ENCODE results near the gene FGF14. TPM values are rescaled to one million over a fixed set of nuclear protein-coding genes. Genes with fewer than 3 reads are reported as not detected.

Gene FGF14
- total RNA-seq, 2 experiments from 2014 or later = not detected

DNA sequence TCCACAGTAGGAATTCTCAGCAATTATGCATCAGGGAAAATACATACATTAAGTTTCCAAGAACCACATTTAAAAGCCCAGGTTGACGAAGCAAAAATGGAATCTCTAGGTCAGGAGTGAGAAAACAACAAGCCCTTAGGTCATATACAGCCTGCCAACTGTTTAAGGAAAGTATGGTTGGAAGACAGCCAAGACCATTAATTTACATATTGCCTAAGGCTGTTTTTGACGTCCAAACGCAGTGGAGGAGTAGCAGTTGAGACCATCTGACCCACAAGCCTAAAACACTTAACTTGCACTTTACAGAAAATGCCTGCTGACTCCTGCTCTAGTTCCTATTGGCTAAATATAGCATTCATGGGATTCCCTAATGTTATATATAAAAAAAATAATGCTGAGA, 650.4 kb downstream of the FGF14 start:
- H4K20me1 ChIP-seq (ENCODE audit: insufficient read depth, low read length) = no peaks in the 10 kb centered on the region
- DNase-seq (ENCODE audit: low spot score) = no peak
- H2AFZ ChIP-seq (ENCODE audit: low read length) = no peak overlapping the region
- no peaks in the 10 kb centered on the region for H3K36me3 ChIP-seq (ENCODE audit: insufficient read depth, low read length)
- no peaks in the 10 kb centered on the region for H3K9me2 ChIP-seq (ENCODE audit: insufficient read depth, low read length)
- intact Hi-C loops (cut with micrococcal nuclease; ENCODE audit: unreplicated experiment) = no loop called here
- H3K79me2 ChIP-seq (ENCODE audit: insufficient read depth, low read depth, low read length) = no peaks in the 10 kb centered on the region
- H3K4me2 ChIP-seq (ENCODE audit: low read length) = no peak overlapping the region
- BruUV-seq (replicated peaks) = no TSS peak
- H3K27ac ChIP-seq (ENCODE audit: low read depth, low read length, poor library complexity, severe bottlenecking) = no peak overlapping the region
- CTCF ChIA-PET (ENCODE audit: unreplicated experiment) = no interaction called here
- H3K4me3 ChIP-seq (ENCODE audit: low read depth, low read length, poor library complexity, severe bottlenecking) = no peak overlapping the region
- POLR2A ChIA-PET = no interaction called here
- no peak for TF ChIP-seq EZH2phosphoT487 (IDR thresholded peaks at IDR 0.05; ENCODE audit: borderline replicate concordance, low read depth, low read length)
- TF ChIP-seq, protein P1, sequence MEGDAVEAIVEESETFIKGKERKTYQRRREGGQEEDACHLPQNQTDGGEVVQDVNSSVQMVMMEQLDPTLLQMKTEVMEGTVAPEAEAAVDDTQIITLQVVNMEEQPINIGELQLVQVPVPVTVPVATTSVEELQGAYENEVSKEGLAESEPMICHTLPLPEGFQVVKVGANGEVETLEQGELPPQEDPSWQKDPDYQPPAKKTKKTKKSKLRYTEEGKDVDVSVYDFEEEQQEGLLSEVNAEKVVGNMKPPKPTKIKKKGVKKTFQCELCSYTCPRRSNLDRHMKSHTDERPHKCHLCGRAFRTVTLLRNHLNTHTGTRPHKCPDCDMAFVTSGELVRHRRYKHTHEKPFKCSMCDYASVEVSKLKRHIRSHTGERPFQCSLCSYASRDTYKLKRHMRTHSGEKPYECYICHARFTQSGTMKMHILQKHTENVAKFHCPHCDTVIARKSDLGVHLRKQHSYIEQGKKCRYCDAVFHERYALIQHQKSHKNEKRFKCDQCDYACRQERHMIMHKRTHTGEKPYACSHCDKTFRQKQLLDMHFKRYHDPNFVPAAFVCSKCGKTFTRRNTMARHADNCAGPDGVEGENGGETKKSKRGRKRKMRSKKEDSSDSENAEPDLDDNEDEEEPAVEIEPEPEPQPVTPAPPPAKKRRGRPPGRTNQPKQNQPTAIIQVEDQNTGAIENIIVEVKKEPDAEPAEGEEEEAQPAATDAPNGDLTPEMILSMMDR (conservative IDR thresholded peaks at IDR 0.05; ENCODE audit: low read length) = no peak
- H3K4me1 ChIP-seq (ENCODE audit: insufficient read depth, low read length, poor library complexity, severe bottlenecking) = no peaks in the 10 kb centered on the region
- H3K9me3 ChIP-seq (ENCODE audit: low read length) = no peaks in the 10 kb centered on the region

- intact Hi-C loops (cut with micrococcal nuclease; ENCODE audit: unreplicated experiment) = no loop called here
- no peak for TF ChIP-seq EZH2phosphoT487 (IDR thresholded peaks at IDR 0.05; ENCODE audit: borderline replicate concordance, low read depth, low read length)
- TF ChIP-seq, protein P1 (conservative IDR thresholded peaks at IDR 0.05; ENCODE audit: low read length) = no peak
- DNase-seq (ENCODE audit: low spot score) = no peak
- no peaks in the 10 kb centered on the region for H3K36me3 ChIP-seq (ENCODE audit: insufficient read depth, low read length)
- H3K9me2 ChIP-seq (ENCODE audit: insufficient read depth, low read length) = no peaks in the 10 kb centered on the region
- no peak overlapping the region for H3K27ac ChIP-seq (ENCODE audit: low read depth, low read length, poor library complexity, severe bottlenecking)
- POLR2A ChIA-PET = no interaction called here
- no TSS peak for BruUV-seq (replicated peaks)
- H3K79me2 ChIP-seq (ENCODE audit: insufficient read depth, low read depth, low read length) = no peaks in the 10 kb centered on the region
- CTCF ChIA-PET (ENCODE audit: unreplicated experiment) = no interaction called here
- H3K4me2 ChIP-seq (ENCODE audit: low read length) = no peak overlapping the region
- no peaks in the 10 kb centered on the region for H3K9me3 ChIP-seq (ENCODE audit: low read length)
- H3K4me3 ChIP-seq (ENCODE audit: low read depth, low read length, poor library complexity, severe bottlenecking) = no peak overlapping the region
- H3K4me1 ChIP-seq (ENCODE audit: insufficient read depth, low read length, poor library complexity, severe bottlenecking) = no peaks in the 10 kb centered on the region
- no peaks in the 10 kb centered on the region for H4K20me1 ChIP-seq (ENCODE audit: insufficient read depth, low read length)
- no peak overlapping the region for H2AFZ ChIP-seq (ENCODE audit: low read length)
Observed at GRCh38 chr13:101749584-101749983, 652.3 kb downstream of the FGF14 start.

DNA sequence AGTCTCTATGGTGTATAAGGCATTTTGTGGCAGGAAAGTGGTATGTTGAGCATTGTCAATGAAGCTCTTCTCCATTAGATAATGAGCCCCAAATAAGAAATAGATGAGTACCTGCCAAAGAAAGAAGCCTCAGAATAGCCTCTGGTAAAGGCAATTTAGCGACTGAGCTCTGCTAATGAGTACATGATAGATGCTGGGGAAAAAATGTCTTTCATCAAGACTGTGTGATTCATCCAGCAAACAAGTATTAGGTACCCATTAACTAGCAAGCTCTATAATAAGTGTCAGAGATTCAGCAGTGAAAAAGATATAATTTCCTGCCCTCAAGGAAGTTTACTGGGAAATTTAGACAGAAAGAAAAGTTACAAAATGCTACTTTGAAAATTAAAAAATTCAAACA, 654.8 kb downstream of the FGF14 start:
- intact Hi-C loops (cut with micrococcal nuclease; ENCODE audit: unreplicated experiment) = no loop called here
- POLR2A ChIA-PET = no interaction called here
- Histone ChIP-seq H3K4me3 (ENCODE audit: low read depth, low read length, poor library complexity, severe bottlenecking) (no peak overlapping the region), H3K27ac (ENCODE audit: low read depth, low read length, poor library complexity, severe bottlenecking) (no peak overlapping the region), H3K36me3 (ENCODE audit: insufficient read depth, low read length) (no peaks in the 10 kb centered on the region), H2AFZ (ENCODE audit: low read length) (no peak overlapping the region), H3K9me2 (ENCODE audit: insufficient read depth, low read length) (no peaks in the 10 kb centered on the region), H4K20me1 (ENCODE audit: insufficient read depth, low read length) (no peaks in the 10 kb centered on the region), H3K4me2 (ENCODE audit: low read length) (no peak overlapping the region), H3K4me1 (ENCODE audit: insufficient read depth, low read length, poor library complexity, severe bottlenecking) (no peaks in the 10 kb centered on the region), H3K79me2 (ENCODE audit: insufficient read depth, low read depth, low read length) (no peaks in the 10 kb centered on the region), H3K9me3 (ENCODE audit: low read length) (no peaks in the 10 kb centered on the region)
- TF ChIP-seq, protein P1 (conservative IDR thresholded peaks at IDR 0.05; ENCODE audit: low read length) = no peak
- TF ChIP-seq EZH2phosphoT487 (IDR thresholded peaks at IDR 0.05; ENCODE audit: borderline replicate concordance, low read depth, low read length) = no peak
- DNase-seq (ENCODE audit: low spot score) = no peak
- CTCF ChIA-PET (ENCODE audit: unreplicated experiment) = no interaction called here
- BruUV-seq (replicated peaks) = no TSS peak
